GM19467 (cell line): ENCODE data around the gene GAB4.
"Not testable (repeated sequence)": the region's sequence is repeated elsewhere in the genome, so short reads cannot be mapped to it uniquely, and the experiment has no call there.

Source experiments
- ATAC-seq: cut with Tn5 transposase; IDR thresholded peaks from one replicate; pipeline ENCODE4 v1.9.1; 2021; ENCODE audit warnings: mild to moderate bottlenecking, moderate library complexity; ENCODE audit not compliant: unreplicated experiment

The GAB4 gene, protein sequence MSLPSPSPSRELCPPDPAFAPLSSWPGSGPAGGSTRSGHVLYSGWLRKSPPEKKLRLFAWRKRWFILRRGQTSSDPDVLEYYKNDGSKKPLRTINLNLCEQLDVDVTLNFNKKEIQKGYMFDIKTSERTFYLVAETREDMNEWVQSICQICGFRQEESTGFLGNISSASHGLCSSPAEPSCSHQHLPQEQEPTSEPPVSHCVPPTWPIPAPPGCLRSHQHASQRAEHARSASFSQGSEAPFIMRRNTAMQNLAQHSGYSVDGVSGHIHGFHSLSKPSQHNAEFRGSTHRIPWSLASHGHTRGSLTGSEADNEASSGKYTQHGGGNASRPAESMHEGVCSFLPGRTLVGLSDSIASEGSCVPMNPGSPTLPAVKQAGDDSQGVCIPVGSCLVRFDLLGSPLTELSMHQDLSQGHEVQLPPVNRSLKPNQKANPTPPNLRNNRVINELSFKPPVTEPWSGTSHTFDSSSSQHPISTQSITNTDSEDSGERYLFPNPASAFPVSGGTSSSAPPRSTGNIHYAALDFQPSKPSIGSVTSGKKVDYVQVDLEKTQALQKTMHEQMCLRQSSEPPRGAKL

DNA sequence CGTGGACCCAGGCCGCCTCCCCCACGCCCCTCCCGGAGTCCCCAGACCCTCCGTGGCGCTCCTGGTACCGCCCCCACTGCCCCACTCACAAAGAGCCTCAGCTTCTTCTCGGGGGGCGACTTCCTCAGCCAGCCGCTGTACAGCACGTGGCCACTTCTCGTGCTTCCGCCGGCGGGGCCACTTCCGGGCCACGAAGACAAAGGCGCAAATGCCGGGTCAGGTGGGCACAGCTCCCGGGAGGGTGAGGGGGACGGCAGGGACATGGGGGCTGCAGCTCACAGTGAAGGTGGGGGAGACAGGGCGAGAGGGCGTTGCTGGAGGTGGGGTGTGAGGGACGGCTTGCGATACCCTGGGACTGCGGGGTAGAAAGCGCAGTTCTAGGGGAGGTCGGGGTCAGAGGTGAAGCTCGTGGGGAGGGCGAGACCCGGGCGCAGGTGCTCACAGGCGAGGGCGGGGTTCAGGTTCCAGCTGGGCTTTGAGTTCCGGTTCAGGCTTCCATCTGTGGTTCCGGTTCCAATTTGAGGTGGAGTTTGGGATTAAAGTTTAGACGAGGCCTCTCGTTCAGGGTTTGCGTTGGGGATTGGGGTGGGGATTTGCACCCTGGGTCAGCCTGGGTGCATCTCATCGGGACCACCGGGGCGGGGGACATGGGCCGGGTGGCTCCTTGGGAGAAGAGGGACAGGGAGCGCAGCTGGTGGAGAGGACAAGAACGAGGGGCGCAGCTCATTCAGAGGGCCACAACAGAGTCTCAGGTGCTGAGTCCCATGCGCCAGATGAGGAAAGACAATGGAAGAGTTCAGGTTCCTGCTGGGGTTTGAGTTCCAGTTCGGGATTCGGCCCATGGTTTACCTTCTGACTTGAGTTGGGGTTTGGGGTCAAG lies at the start of gene GAB4:
TSS of gene GAB4 (minus strand) at position 371 of the 880 bp plus-strand sequence. CDS start at position 263, 108 bp downstream.
- no peak for ATAC-seq

GRCh38 chr22:17056807-17057206 lies 48.8 kb upstream of the GAB4 start:
- no peak for ATAC-seq

- no peak for ATAC-seq
Observed at GRCh38 chr22:17056058-17056457, 48.0 kb upstream of the GAB4 start.

DNA sequence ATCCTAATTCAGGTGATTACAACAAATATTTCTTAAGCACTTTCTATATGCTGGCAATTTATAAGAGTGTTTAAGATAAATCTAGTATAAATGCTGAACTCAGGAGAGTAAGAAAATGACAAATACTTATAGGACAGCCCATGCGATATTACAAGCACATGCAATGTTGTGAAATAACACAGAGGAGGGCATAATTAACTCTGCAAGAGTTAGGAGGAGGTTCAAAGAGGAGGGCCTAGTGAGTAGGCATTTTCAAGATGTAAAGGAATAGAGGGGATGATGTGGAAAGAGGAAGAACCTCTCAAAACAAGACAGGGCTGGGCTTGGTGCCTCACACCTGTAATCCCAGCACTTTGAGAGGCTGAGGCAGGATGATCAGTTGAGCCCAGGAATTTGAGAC lies 39.6 kb upstream of the GAB4 start:
- no peak for ATAC-seq

DNA sequence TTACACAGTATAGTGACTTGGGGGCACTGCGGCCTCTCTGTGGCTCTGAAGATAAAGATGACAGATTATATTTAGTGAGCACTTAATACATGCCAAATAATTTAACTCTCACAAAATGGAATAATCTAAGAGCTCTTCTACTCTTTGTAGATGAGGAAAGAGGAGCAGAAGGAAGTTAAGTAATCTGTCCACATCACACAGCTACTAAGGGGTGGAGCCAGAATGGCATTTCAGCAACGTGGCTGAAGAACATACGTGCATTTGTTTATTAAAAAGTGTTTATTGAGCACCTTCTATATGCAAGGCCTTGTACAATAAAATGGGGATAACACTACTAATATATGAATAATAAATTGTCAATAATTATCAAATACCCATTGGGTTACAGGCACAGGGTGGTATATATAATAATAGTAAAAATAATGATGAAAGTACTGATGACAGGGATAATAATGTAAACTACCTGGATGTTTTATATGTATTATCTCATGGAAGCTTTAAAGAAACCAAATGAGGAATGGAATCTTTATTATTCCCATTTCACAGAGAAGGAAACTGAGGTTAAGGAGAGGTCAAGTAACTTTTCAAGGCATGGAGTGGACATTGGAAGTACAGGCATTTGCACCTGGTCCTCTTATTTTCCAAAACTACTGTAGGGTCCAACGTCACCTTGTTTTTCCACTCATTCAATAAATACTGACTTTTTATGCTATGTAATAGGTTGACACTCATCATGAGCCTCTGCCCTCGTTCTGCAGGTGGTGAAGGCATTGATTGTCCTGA lies 38.7 kb upstream of the GAB4 start:
- ATAC-seq = no peak

GRCh38 chr22:17043521-17043920 lies 35.5 kb upstream of the GAB4 start:
- ATAC-seq = no peak

DNA sequence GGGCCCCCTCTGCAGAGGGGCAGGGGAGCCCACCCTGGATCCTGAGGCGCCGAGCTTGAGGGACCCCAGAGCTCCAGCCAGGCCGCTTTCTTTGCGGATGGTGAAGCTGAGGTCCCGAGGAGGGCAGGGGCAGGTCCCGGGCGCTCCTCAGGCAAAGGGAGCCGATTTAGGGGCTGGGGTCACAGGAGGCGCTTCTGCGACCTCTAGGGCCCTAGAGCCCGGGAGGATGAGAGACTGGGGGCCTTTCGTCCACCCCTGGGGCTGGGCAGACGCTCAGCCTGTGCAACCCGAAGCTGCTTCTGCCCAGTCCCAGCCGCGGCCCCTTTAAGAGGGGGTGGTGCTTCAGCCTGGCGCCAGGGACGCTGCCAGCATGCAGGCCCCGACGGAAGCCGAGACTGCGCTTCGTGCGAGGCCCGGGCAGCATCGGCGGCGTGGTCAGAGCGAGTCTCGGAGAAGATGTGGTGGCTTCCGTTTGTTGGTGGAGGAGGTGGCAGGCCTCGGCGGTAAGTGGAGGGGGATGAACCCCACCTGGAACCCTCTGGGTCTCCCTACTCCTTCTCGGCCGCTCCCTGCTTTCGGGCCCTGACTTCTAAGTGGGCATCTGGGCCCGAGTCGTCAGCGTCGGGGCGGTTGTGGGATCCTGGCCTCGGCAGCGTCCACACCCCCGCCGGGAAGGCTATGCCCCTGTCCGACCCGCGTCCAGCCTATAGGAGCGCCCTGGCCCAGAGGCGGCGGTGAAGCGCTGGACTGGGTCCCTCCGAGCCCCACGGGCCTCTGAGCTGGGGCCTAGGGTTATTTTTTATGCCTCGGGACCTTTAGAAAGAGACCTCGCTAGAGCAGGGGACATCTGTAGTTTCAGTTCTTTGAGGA lies 29.1 kb upstream of the GAB4 start:
- ATAC-seq = not testable (repeated sequence)

DNA sequence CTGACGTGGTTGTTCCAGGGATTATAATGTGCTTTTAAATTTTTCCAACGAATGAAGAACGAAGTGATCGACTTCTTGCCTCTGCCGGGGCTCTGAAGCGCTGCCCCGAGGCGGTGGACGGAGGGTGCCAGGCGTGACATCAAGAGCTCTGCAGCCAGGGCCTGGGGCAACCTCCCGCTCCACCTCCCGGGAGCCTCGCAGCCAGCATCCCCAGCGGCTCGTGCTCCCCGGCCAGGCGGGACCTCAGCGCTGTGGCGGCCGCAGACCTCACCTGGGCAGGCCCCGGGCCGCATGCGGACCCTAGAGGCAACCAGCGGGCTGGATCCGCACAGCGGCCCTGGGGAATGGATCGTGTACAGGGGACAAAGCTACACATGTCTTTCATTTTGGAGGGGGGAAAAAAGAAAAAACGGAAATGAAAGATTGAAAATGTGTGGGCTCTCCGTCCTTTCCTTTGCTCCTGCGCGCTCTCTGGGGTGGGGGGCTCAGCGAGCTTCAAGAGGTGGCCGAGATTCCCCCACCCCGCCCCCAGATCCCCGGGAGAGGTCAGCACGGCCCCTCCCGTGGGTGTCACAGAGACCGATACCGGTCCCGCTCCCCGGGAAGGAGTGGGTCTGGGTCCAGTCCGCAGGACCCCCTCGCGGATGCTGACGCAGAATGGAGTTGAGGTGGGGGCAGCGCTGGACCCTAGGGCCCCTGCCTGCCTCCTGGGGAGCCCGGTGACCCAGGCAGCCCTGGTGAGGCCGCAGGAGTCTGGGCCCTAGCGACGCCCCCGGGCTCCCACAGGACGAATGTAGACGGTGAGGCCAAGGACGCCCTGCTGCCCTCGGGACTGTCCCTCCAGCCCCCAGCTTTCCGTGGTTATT lies 28.2 kb upstream of the GAB4 start:
- not testable (repeated sequence) for ATAC-seq

DNA sequence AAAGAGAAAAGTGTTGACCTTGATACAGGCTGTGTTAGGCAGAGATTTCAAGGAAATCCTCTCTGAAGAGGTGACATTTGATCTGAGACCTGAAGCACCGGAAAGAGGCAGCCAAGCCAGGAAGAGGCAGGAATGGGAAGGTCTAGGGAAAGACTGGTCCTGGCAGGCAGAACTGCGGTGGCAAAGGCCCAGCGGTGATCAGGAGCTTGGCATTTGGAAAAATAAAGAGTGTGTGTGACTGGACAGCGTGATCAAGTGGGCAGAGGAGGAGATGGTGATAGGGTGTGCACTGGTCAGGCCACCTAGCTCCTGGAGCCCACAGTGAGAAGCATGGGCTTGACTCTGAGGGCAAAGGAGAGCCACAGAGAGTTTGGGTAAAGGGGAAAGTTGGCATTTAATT lies 27.2 kb upstream of the GAB4 start:
- ATAC-seq = no peak

DNA sequence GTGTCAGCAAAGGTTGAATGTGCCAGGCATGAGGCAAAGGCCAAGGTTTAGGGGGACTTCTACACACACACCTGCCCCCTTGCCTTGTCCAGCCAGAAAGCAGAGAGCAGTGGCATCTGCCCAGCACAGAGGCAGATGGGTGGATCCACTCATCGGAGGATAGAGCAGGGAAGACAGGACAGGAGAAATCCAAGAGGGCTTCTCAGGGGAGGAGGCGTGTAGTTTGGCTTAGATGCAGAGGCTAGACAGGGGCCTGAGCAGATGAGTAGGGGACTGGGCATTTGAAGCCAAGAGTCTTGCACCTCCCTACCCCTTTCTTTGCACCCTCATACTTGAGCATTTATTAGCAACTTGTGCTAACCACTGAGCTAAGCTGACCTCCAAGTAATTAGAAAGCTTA lies 26.5 kb upstream of the GAB4 start:
- not testable (repeated sequence) for ATAC-seq

- not testable (repeated sequence) for ATAC-seq
Observed at GRCh38 chr22:17032277-17032676, 24.3 kb upstream of the GAB4 start.

DNA sequence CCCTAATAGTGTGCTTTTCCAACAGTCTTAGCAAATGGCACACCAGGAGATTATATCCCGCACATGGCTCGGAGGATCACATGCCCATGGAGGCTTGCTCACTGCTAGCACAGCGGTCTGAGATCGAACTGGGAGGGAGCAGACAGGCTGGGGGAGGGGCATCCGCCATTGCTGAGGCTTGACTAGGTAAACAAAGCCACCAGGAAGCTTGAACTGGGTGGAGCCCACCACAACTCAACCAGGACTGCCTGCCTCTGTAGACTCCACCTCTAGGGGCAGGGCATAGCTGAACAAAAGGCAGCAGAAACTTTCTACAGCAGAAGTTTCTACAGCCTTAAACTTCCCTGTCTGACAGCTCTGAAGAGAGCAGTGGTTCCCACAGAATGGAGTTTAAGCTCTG lies 16.4 kb upstream of the GAB4 start:
- not testable (repeated sequence) for ATAC-seq

DNA sequence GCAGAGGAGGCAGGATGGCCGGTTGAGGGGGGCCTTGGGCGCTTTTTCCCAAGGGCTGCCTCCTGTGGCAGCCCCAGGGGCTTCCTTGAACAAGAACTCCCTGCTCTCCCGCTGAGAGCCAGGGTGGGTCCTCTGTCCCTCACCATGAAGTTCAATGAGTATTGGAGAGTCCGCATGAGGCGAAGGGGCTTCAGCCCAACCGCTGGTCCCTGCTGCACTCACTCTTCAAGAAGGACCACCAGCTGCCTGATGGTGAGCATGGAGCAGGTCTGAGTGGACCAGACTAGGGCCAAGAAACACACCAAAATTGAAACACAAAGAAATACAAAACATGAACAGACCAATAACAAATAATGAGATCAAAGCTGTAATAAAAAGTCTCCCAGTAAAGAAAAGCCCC lies 7.5 kb upstream of the GAB4 start:
- ATAC-seq = not testable (repeated sequence)

DNA sequence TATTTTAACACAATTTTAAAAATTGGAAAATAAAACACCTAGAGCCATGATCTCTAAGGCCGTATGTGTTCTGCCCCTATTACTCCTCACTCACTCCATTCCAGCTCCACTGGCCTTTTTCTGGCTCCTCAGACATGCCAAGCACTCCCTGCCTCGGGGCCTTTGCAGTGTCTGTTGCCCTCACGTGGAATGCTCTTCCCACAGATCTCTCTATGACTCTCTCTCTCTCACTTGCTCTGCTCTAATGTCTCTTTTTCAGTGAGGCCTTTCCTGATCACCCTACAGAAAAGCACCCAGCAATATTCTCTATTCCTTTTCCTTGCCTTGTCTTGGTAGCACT lies 6.0 kb upstream of the GAB4 start:
- ATAC-seq = not testable (repeated sequence)

DNA sequence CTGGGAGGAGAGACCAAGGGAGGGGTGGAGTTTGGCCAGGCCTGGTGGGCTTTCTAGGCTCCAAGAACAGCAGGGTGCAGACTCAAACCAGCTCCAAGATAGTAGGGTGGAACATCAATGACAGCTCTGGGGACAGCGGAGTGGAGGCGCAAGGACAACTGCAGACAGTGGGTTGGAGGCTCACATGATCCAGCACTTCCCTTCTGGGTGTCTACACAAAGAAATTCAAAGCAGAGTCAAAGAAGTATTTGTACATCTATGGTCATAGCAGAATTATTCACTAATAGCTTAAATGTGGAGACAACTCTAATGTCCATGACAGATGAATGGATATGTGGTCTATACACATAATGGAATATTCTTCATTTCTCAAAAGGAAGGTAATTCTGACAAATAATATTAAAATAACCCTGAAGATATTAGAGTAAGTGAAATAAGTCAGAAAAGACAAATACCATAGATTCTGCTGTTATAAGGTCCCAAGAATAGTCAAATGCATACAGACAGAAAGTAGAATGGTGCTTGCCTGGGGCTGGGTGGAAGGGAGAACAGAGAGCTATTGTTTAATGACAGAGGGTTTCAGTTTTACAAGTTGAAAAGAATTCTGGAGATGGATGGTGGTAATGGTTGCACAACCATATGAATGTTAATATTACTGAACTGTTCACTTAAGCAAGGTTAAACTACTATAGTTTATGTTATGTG lies 5.5 kb upstream of the GAB4 start:
- ATAC-seq = no peak

DNA sequence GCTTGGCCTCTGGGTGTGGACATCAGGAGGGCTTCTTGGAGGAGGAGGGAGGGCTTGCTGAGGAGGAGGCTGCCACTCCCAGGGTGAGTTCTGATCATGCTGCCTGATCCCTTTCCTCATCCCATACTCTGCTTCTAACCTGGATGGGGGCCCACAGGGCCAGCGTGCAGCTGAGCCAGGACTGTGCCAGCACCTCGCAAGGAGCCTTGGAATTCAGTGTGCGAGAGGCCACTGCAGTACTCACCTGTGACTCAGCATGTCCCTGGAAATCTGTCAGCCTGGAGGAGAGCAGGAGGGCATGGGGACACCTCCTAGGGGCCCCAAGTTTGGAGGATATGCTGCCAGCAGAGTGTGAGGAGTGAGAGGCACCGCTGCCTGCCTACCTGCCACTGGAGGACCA lies 4.2 kb upstream of the GAB4 start:
- no peak for ATAC-seq

DNA sequence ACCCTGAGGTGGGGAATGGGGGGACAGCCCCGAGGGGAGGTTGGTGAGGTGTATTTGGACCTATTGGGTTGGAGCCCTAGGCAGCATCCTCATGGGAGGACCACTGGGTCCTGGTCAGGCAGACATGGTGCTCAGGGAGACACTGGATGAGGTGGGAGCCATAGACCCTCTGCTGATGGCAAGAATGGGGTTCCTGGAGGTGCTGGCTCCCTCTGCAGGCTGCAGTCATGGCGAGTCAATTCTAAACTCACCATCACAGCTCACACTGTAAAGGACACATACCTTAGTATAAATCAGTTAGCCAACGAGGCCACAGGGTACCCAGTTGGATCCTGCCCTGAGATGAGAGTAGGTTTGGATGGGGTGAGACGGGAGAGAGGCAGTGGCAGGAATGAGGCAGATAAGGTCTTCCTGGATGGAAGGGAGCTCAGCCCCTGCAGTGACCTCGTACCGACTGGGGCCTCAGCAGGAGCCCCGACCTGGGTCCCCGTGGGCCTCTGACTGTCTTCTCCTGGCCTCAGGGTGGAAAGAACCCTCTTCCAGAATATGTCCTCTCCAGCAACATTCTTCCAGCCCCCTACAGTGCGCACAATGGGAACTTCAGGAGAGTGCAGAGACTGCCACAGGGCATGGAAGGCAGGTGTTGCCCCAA lies 1.7 kb upstream of the GAB4 start:
- ATAC-seq = no peak

- no peak for ATAC-seq
Observed at GRCh38 chr22:17007257-17007656, 765 bp downstream of the GAB4 start.
